ENCODE results near the gene LTK. TPM values are rescaled to one million over a fixed set of nuclear protein-coding genes. Genes with fewer than 3 reads are reported as not detected.

Gene LTK
- 0.05 and 0.35 TPM in 2 replicates for total RNA-seq

GRCh38 chr15:41513506-41514227 lies at the start of gene LTK:
Gene LTK (minus strand): TSS chr15:41513827. CDS start chr15:41513709, 118 bp downstream.

GRCh38 chr15:41558400-41559238 lies 45.0 kb upstream of the LTK start, which contains the start of gene TYRO3:
Gene TYRO3 (plus strand): TSS chr15:41559212. CDS start chr15:41559258, 46 bp downstream.

GRCh38 chr15:41493205-41493901 lies 20.3 kb downstream of the LTK start, which contains the start of gene ITPKA:
Gene ITPKA (plus strand): TSS chr15:41493874. CDS start chr15:41493928, 54 bp downstream.

Other genes with a start within 250 kb of the LTK start
- 13.7 and 15.5 TPM in 2 replicates for gene OIP5, start 181.2 kb downstream of the LTK start, total RNA-seq
- 54.1 and 56.6 TPM in 2 replicates for gene NUSAP1, start 180.9 kb downstream of the LTK start, total RNA-seq
- gene NDUFAF1, start 111.3 kb downstream of the LTK start, total RNA-seq, result 28.6 and 33.7 TPM in 2 replicates
- 12.5 and 21.2 TPM in 2 replicates for gene RTF1, start 96.7 kb downstream of the LTK start, total RNA-seq
- 2.0 and 3.3 TPM in 2 replicates for gene ITPKA, start 20.0 kb downstream of the LTK start, total RNA-seq
- 26.0 and 41.4 TPM in 2 replicates for gene RPAP1, start 30.4 kb upstream of the LTK start, total RNA-seq
- gene TYRO3, start 45.4 kb upstream of the LTK start, total RNA-seq, result 5.7 and 11.5 TPM in 2 replicates
- 8.7 and 12.4 TPM in 2 replicates for gene MGA, start 146.6 kb upstream of the LTK start, total RNA-seq